H1 (cell line): Measurements from ENCODE around the gene UNC119. TPM values are rescaled to one million over a fixed set of nuclear protein-coding genes. Genes with fewer than 3 reads are reported as not detected.

Experiments used
- CTCF ChIA-PET: fragments of 300-600 bp; sonication (Branson Sonifier 250); formaldehyde crosslinking; loops from one replicate; lab custom pipeline; 2021; ENCODE audit not compliant: partially characterized antibody; lab: Charles Lee
- POLR2A ChIA-PET: fragments of 300-600 bp; sonication (Branson Sonifier 250); formaldehyde crosslinking; loops from one replicate; lab custom pipeline; 2021; ENCODE audit warnings: inconsistent platforms; ENCODE audit not compliant: partially characterized antibody; lab: Charles Lee
- DNase-seq, 2 experiments: peaks; one replicate each; pipeline versions ENCODE4 v3.0.0 to v3.0.0-alpha.2; 2010 to 2022; ENCODE audit warnings: low spot score in 2 of 2, low read depth in 1 of 2, mixed read lengths in 1 of 2
- FAIRE-seq: peaks from 2 replicates; lab custom pipeline; 2011; peaks lifted over from hg19 to GRCh38; lab: Jason Lieb, UNC
- H2AFZ ChIP-seq: 2 replicates; pipeline ENCODE4 v1.8.1; 2012; ENCODE audit warnings: low read length, inconsistent platforms
- H2AK5ac ChIP-seq: 2 replicates; pipeline ENCODE4 v1.6.1; 2013; ENCODE audit warnings: low read depth, low read length
- H2BK120ac ChIP-seq: replicated peaks from 2 replicates; pipeline ENCODE3; 2013; ENCODE audit warnings: low read depth, low read length, inconsistent platforms
- H2BK12ac ChIP-seq: 2 replicates; pipeline ENCODE4 v1.6.1; 2013; ENCODE audit warnings: low read depth, low read length
- H2BK15ac ChIP-seq: 2 replicates; pipeline ENCODE4 v1.6.1; 2013; ENCODE audit warnings: low read length
- H2BK20ac ChIP-seq: 2 replicates; pipeline ENCODE4 v1.6.1; 2013; ENCODE audit warnings: low read length
- H2BK5ac ChIP-seq: 2 replicates; pipeline ENCODE4 v1.6.1; 2013; ENCODE audit warnings: low read depth, low read length
- H3K14ac ChIP-seq: 2 replicates; pipeline ENCODE4 v1.6.1; 2013; ENCODE audit warnings: inconsistent platforms; ENCODE audit not compliant: insufficient read length
- H3K18ac ChIP-seq: 2 replicates; pipeline ENCODE4 v1.6.1; 2013; ENCODE audit warnings: low read length; ENCODE audit errors: extremely low read depth
- H3K23ac ChIP-seq: 2 replicates; pipeline ENCODE4 v1.6.1; 2013; ENCODE audit warnings: inconsistent platforms; ENCODE audit not compliant: insufficient read length
- H3K23me2 ChIP-seq: 2 replicates; pipeline ENCODE4 v1.6.1; 2013; ENCODE audit warnings: low read depth, low read length
- H3K27ac ChIP-seq: 2 replicates; pipeline ENCODE4 v1.6.1; 2011; ENCODE audit warnings: low read depth, low read length, inconsistent platforms
- H3K27me3 ChIP-seq, 4 experiments: replicated peaks in 1 of 4; 1 replicate in 1 of 4; 2 replicates in 3 of 4; pipeline versions ENCODE4 v1.6.1 to v1.8.1; 2011 to 2013; ENCODE audit warnings: low read length in 3 of 4, mild to moderate bottlenecking in 3 of 4, inconsistent platforms in 2 of 4, mixed read lengths in 2 of 4, moderate library complexity in 1 of 4; ENCODE audit not compliant: control insufficient read depth in 3 of 4, insufficient read depth in 3 of 4; ENCODE audit errors: extremely low read depth in 1 of 4
- H3K36me3 ChIP-seq, 4 experiments: 2 replicates each; pipeline versions ENCODE4 v1.6.1 to v1.8.1; 2011 to 2013; ENCODE audit warnings: mild to moderate bottlenecking in 4 of 4, low read length in 3 of 4, moderate library complexity in 2 of 4, control low read depth in 1 of 4, inconsistent platforms in 1 of 4; ENCODE audit not compliant: insufficient read depth in 4 of 4, control insufficient read depth in 2 of 4
- H3K4ac ChIP-seq: replicated peaks from 2 replicates; pipeline ENCODE3; 2013; ENCODE audit warnings: low read length, low read depth, mixed read lengths, inconsistent platforms; ENCODE audit not compliant: insufficient read length
- H3K4me1 ChIP-seq, 4 experiments: replicated peaks in 1 of 4; 1 replicate in 1 of 4; 2 replicates in 3 of 4; pipeline versions ENCODE4 v1.6.1 to v1.8.1; 2011 to 2013; ENCODE audit warnings: low read length in 3 of 4, inconsistent platforms in 2 of 4, mixed read lengths in 1 of 4; ENCODE audit not compliant: insufficient read depth in 4 of 4, control insufficient read depth in 3 of 4
- H3K4me2 ChIP-seq, 2 experiments: 2 replicates each; pipeline versions ENCODE4 v1.6.1 to v1.8.1; 2011 to 2013; ENCODE audit warnings: low read depth in 2 of 2, low read length in 2 of 2, control low read depth in 1 of 2, inconsistent platforms in 1 of 2, mild to moderate bottlenecking in 1 of 2; ENCODE audit not compliant: insufficient read depth in 1 of 2
- H3K4me3 ChIP-seq, 4 experiments: fragments of 200-600, 300-600 bp in 1 of 4; sonication (generic), shearing (Covaris generic), sonication (Bioruptor Twin) in 1 of 4; 2 replicates each; pipeline versions ENCODE4 v1.5.1 to v1.8.1; 2011 to 2016; ENCODE audit warnings: low read length in 4 of 4, low read depth in 3 of 4, control low read depth in 2 of 4, inconsistent platforms in 2 of 4, mild to moderate bottlenecking in 2 of 4, mixed read lengths in 1 of 4, moderate library complexity in 1 of 4; ENCODE audit not compliant: insufficient read depth in 2 of 4; ENCODE audit errors: extremely low read depth in 1 of 4
- H3K56ac ChIP-seq: replicated peaks from 2 replicates; pipeline ENCODE3; 2013; ENCODE audit warnings: low read depth, mild to moderate bottlenecking, mixed read lengths, low read length, inconsistent platforms; ENCODE audit not compliant: insufficient read length
- H3K79me1 ChIP-seq: 2 replicates; pipeline ENCODE4 v1.6.1; 2013; ENCODE audit warnings: low read depth, low read length, control low read depth
- H3K79me2 ChIP-seq, 2 experiments: 2 replicates each; pipeline versions ENCODE4 v1.6.1 to v1.8.1; 2012 to 2013; ENCODE audit warnings: low read length in 2 of 2, mild to moderate bottlenecking in 2 of 2, inconsistent platforms in 1 of 2; ENCODE audit not compliant: insufficient read depth in 2 of 2, control insufficient read depth in 1 of 2
- H3K9ac ChIP-seq, 4 experiments: replicated peaks in 1 of 4; 1 replicate in 1 of 4; 2 replicates in 3 of 4; pipeline versions ENCODE4 v1.6.1 to v1.8.1; 2011 to 2013; ENCODE audit warnings: low read depth in 3 of 4, low read length in 3 of 4, control low read depth in 2 of 4, mild to moderate bottlenecking in 2 of 4, moderate library complexity in 2 of 4, inconsistent platforms in 1 of 4; ENCODE audit errors: extremely low read depth in 1 of 4
- H3K9me3 ChIP-seq, 2 experiments: 2 replicates each; pipeline versions ENCODE4 v1.6.1 to v1.8.1; 2012 to 2013; ENCODE audit warnings: mild to moderate bottlenecking in 2 of 2, moderate library complexity in 2 of 2, control low read depth in 1 of 2, inconsistent platforms in 1 of 2, low read depth in 1 of 2, low read length in 1 of 2, mixed read lengths in 1 of 2; ENCODE audit not compliant: insufficient read depth in 2 of 2
- H4K20me1 ChIP-seq, 2 experiments: replicated peaks in 1 of 2; 2 replicates each; pipeline versions ENCODE3 to v1.8.1; 2011 to 2013; ENCODE audit warnings: inconsistent platforms in 2 of 2, low read length in 2 of 2, mild to moderate bottlenecking in 1 of 2; ENCODE audit not compliant: insufficient read depth in 2 of 2, control insufficient read depth in 1 of 2
- H4K5ac ChIP-seq: 2 replicates; pipeline ENCODE4 v1.6.1; 2013; ENCODE audit warnings: low read length, low read depth, mixed read lengths, inconsistent platforms; ENCODE audit not compliant: insufficient read length
- H4K8ac ChIP-seq: 2 replicates; pipeline ENCODE4 v1.8.0; 2013; ENCODE audit warnings: mild to moderate bottlenecking, moderate library complexity, low read length, inconsistent platforms; ENCODE audit not compliant: insufficient read depth; ENCODE audit errors: extremely low read depth
- H4K91ac ChIP-seq: replicated peaks from 2 replicates; pipeline ENCODE3; 2013; ENCODE audit warnings: low read length, mixed read lengths, inconsistent platforms; ENCODE audit not compliant: insufficient read length
- HDAC6 ChIP-seq: IDR thresholded peaks from one replicate; pipeline ENCODE4 v1.7.1; 2012; ENCODE audit warnings: low read depth, mild to moderate bottlenecking, inconsistent platforms, low read length, moderate library complexity
- NRF1 ChIP-seq: IDR thresholded peaks from 2 replicates; pipeline ENCODE4 v1.6.1; 2011; ENCODE audit warnings: mild to moderate bottlenecking, low read depth, low read length, improper control_type of control experiment
- WGBS, 2 experiments: shearing (Covaris generic) in 1 of 2; methylation state at CpG; one replicate each; pipeline versions ENCODE4 v1.1.6 to v1.1.7; 2013 to 2015; ENCODE audit warnings: low lambda C conversion rate in 2 of 2, mixed read lengths in 2 of 2, inconsistent platforms in 1 of 2, low coverage in 1 of 2, missing lambda C conversion rate in 1 of 2; ENCODE audit not compliant: insufficient replicate concordance in 2 of 2, insufficient coverage in 1 of 2, insufficient read length in 1 of 2; ENCODE audit errors: extremely low coverage in 1 of 2, missing lambda C conversion rate in 1 of 2; 5-methylcytosine and 5-hydroxymethylcytosine counted together
- polyA plus RNA-seq, 7 experiments: library from polyadenylated mRNA; depleted of rRNA in 3 of 7; stranded (reverse) in 5 of 7; unstranded in 2 of 7; fragments of >200 nt in 5 of 7; fragments of 200-250 nt in 2 of 7; gene quantifications; 1 replicate in 5 of 7; 2 replicates in 1 of 7; 4 replicates in 1 of 7; pipeline versions ENCODE4 v1.2.1 to v1.2.3, GENCODE V29; 2011 to 2013; ENCODE audit warnings: missing spikeins in 2 of 7, mixed read lengths in 2 of 7
- total RNA-seq: library from RNA; stranded (reverse); fragmentation: NEBNext Ultra II Directional; extraction: Animal tissue kit (Norgen Biotek cat#: 25700); gene quantifications from 2 replicates; pipeline ENCODE4 v1.2.1, GENCODE V29; 2021

Gene UNC119
- total and polyA plus RNA-seq, 2 of the 8 experiments (the other 6 are each of a cell fraction or from before 2014, with no cell fraction given) = 43.5 to 94.4 TPM

GRCh38 chr17:28536532-28537218, 15.7 kb downstream of the UNC119 start:
- Histone ChIP-seq H2BK12ac (no peak overlapping the region), H3K4me1 (peaks cover 0 to 5% (median 0%) of the 10 kb centered on the region in 4 experiments; a peak in 2 of 7 replicates), H3K56ac (no peak overlapping the region), H4K20me1 (no peaks in the 10 kb centered on the region), H3K9ac (no peak overlapping the region), H3K23me2 (no peaks in the 10 kb centered on the region), H3K4ac (no peak overlapping the region), H3K4me3 (no peak overlapping the region), H3K27me3 (no peaks in the 10 kb centered on the region), H4K8ac (no peak overlapping the region), H3K36me3 (no peaks in the 10 kb centered on the region), H2AFZ (no peak overlapping the region), H3K9me3 (no peaks in the 10 kb centered on the region), H3K14ac (no peak overlapping the region), H2BK15ac (no peak overlapping the region), H4K5ac (no peak overlapping the region), H2BK120ac (no peak overlapping the region), H4K91ac (no peak overlapping the region), H3K18ac (no peak overlapping the region), H3K79me2 (no peaks in the 10 kb centered on the region), H2AK5ac (no peak overlapping the region), H2BK20ac (no peak overlapping the region), H2BK5ac (no peak overlapping the region), H3K79me1 (no peaks in the 10 kb centered on the region), H3K4me2 (no peak overlapping the region), H3K23ac (no peak overlapping the region), H3K27ac (no peak overlapping the region)
- FAIRE-seq (no peak), DNase-seq (no peak)
- TF ChIP-seq HDAC6 (no peak), NRF1 (no peak)
- WGBS, 2 experiments = 82% methylated on average over 9 of the region's 9 CpGs; no CpG with 5 or more reads in 1 of the 2 experiments
- POLR2A ChIA-PET = interaction anchor here (1.4 kb wide), 1 partner anchor 29 kb away, joined by 4 read pairs; no protein-coding TSS in a partner anchor
- CTCF ChIA-PET = interaction anchor here (0.6 to 18.4 kb wide), 15 partner anchors 10 to 121 kb away, joined by 3 to 547 read pairs (median 4); partner anchors contain the start of gene FOXN1
